Measurements from ENCODE around the gene FPR3.

DNA sequence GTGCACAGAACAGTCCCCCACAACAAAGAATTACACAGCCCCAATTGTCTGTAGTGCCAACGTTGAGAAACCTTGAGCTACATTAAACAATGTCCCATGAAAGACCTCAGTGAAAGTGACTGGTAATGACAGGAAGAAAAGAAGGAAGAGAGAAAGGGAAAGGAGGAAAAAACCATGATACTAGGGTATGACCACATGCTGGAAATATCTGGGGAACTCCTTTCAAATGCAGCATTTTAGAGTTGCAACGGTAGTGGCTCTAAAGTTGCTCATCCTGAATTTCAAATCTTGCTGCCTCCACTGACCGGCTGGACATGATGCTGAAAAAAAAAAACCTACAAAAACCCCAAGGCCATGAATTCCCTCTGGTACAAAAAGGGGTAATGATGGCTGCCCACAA, 26.5 kb downstream of the FPR3 start:
- TF ChIP-seq, protein P1, sequence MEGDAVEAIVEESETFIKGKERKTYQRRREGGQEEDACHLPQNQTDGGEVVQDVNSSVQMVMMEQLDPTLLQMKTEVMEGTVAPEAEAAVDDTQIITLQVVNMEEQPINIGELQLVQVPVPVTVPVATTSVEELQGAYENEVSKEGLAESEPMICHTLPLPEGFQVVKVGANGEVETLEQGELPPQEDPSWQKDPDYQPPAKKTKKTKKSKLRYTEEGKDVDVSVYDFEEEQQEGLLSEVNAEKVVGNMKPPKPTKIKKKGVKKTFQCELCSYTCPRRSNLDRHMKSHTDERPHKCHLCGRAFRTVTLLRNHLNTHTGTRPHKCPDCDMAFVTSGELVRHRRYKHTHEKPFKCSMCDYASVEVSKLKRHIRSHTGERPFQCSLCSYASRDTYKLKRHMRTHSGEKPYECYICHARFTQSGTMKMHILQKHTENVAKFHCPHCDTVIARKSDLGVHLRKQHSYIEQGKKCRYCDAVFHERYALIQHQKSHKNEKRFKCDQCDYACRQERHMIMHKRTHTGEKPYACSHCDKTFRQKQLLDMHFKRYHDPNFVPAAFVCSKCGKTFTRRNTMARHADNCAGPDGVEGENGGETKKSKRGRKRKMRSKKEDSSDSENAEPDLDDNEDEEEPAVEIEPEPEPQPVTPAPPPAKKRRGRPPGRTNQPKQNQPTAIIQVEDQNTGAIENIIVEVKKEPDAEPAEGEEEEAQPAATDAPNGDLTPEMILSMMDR (IDR thresholded peaks at IDR 0.05): no peak
- TF ChIP-seq POLR2A (IDR thresholded peaks at IDR 0.05): no peak

Data from body of pancreas (tissue), 4 donors.